Spleen (tissue), 7 donors: ENCODE measurements around the gene SYT13.

ENCODE experiments used
- POLR2A ChIP-seq, 3 donors: fragments of 450-650 bp; IDR thresholded peaks; one replicate each; pipeline ENCODE4 v1.5.1; 2017; ENCODE audit warnings: antibody characterized with exemption in 3 of 3, mild to moderate bottlenecking in 1 of 3
- TF ChIP-seq, protein P1 (sequence below), 11 experiments: fragments of 200-600 bp in 7 of 11; fragments of 450-650 bp in 4 of 11; sonication (generic) in 4 of 11; IDR thresholded peaks in 8 of 11; conservative IDR thresholded peaks in 3 of 11; 1 replicate in 7 of 11; 2 replicates in 4 of 11; pipeline versions ENCODE4 v1.4.0 to v1.8.0; 2016 to 2021; ENCODE audit warnings: antibody characterized with exemption in 11 of 11, inconsistent platforms in 4 of 11, mild to moderate bottlenecking in 1 of 11
- donor health status: DM: no; HTN: no; CAD: no; lungs with moderate emphysema.
- donor health status: DM: no; HTN: no; CAD: no.
- donor health status: DM: no; HTN: no; CAD: no.

DNA sequence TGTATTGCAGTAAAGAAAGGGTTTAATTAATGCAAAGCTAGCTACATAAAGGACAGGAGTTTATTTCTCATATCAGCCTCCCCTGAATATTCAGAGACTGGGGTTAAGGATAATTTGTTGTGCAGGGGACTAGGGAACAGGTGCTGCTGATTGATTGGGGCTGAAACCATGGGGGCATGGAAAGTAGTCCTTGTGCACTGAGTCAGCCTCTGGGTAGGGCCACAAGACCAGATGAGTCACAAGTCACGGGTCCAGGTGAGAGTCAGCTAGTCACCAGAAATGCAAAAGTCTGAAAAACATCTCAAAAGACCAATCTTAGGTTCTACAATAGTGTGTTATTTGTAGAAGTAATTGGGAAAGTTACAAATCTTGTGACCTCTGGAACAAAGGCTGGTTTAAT, 32.9 kb upstream of the SYT13 start:
- TF ChIP-seq, protein P1, sequence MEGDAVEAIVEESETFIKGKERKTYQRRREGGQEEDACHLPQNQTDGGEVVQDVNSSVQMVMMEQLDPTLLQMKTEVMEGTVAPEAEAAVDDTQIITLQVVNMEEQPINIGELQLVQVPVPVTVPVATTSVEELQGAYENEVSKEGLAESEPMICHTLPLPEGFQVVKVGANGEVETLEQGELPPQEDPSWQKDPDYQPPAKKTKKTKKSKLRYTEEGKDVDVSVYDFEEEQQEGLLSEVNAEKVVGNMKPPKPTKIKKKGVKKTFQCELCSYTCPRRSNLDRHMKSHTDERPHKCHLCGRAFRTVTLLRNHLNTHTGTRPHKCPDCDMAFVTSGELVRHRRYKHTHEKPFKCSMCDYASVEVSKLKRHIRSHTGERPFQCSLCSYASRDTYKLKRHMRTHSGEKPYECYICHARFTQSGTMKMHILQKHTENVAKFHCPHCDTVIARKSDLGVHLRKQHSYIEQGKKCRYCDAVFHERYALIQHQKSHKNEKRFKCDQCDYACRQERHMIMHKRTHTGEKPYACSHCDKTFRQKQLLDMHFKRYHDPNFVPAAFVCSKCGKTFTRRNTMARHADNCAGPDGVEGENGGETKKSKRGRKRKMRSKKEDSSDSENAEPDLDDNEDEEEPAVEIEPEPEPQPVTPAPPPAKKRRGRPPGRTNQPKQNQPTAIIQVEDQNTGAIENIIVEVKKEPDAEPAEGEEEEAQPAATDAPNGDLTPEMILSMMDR (IDR thresholded peaks at IDR 0.05 in 8 of 11, conservative IDR thresholded peaks at IDR 0.05 in 3 of 11), result no peak
- no peak for TF ChIP-seq POLR2A (IDR thresholded peaks at IDR 0.05)
